ENCODE data around the gene COPS8.

- TF ChIP-seq CTCF (IDR thresholded peaks at IDR 0.05) (no peak), POLR2A (IDR thresholded peaks at IDR 0.05) (no peak)
These were observed 45.1 kb downstream of the COPS8 start for GRCh38 chr2:237130562-237131421.

All from thyroid gland (tissue), 4 donors.